ENCODE measurements around the gene GDF10. TPM values are rescaled to one million over a fixed set of nuclear protein-coding genes. Genes with fewer than 3 reads are reported as not detected.

Gene GDF10
- polyA plus RNA-seq, 1 donor from 2014 or later = 0.66 TPM

- Histone ChIP-seq H3K79me2 (replicated peaks; ENCODE audit: insufficient read depth, low read length) (no peaks in the 10 kb centered on the region), H3K36me3 (ENCODE audit: insufficient read depth, low read length) (no peaks in the 10 kb centered on the region), H4K20me1 (ENCODE audit: insufficient read depth) (no peaks in the 10 kb centered on the region), H3K9me2 (ENCODE audit: insufficient read depth, low read length) (no peaks in the 10 kb centered on the region), H2AFZ (ENCODE audit: low read depth, low read length) (no peak overlapping the region), H3F3A (ENCODE audit: insufficient read depth, low read length, poor library complexity, severe bottlenecking) (no peaks in the 10 kb centered on the region), H3K4me3 (ENCODE audit: low read length) (no peak overlapping the region), H3K9me3 (ENCODE audit: low read length) (peaks cover 5% of the 10 kb centered on the region), H3K4me2 (ENCODE audit: low read length) (no peak overlapping the region), H3K27ac (ENCODE audit: low read length) (no peak overlapping the region), H3K9ac (ENCODE audit: low read length) (no peak overlapping the region), H3K27me3 (ENCODE audit: insufficient read depth, low read depth, low read length) (no peaks in the 10 kb centered on the region)
- TF ChIP-seq SMC3 (conservative IDR thresholded peaks at IDR 0.05; ENCODE audit: poor library complexity) = no peak
- no peak for TF ChIP-seq EP300 (conservative IDR thresholded peaks at IDR 0.05; ENCODE audit: poor library complexity, severe bottlenecking)
These were observed 23.2 kb upstream of the GDF10 start for GRCh38 chr10:47276576-47277351.

- Histone ChIP-seq H3K9me2 (ENCODE audit: insufficient read depth, low read length) (no peaks in the 10 kb centered on the region), H3F3A (ENCODE audit: insufficient read depth, low read length, poor library complexity, severe bottlenecking) (no peaks in the 10 kb centered on the region), H3K27ac (ENCODE audit: low read length) (no peak overlapping the region), H2AFZ (ENCODE audit: low read depth, low read length) (no peak overlapping the region), H4K20me1 (ENCODE audit: insufficient read depth) (no peaks in the 10 kb centered on the region), H3K36me3 (ENCODE audit: insufficient read depth, low read length) (no peaks in the 10 kb centered on the region), H3K4me2 (ENCODE audit: low read length) (no peak overlapping the region), H3K4me3 (ENCODE audit: low read length) (no peak overlapping the region), H3K9ac (ENCODE audit: low read length) (no peak overlapping the region), H3K27me3 (ENCODE audit: insufficient read depth, low read depth, low read length) (no peaks in the 10 kb centered on the region), H3K9me3 (ENCODE audit: low read length) (peaks cover 5% of the 10 kb centered on the region), H3K79me2 (replicated peaks; ENCODE audit: insufficient read depth, low read length) (no peaks in the 10 kb centered on the region)
- TF ChIP-seq RAD21 (conservative IDR thresholded peaks at IDR 0.05) (no peak), EZH2 (IDR thresholded peaks at IDR 0.05; ENCODE audit: borderline replicate concordance, insufficient read depth, low read length, poor library complexity, severe bottlenecking) (no peak), CTCF (IDR thresholded peaks at IDR 0.05; ENCODE audit: poor library complexity, severe bottlenecking) (no peak), TAF1 (IDR thresholded peaks at IDR 0.05; ENCODE audit: low read depth) (no peak), SMC3 (conservative IDR thresholded peaks at IDR 0.05; ENCODE audit: poor library complexity) (no peak), REST (IDR thresholded peaks at IDR 0.05; ENCODE audit: borderline replicate concordance) (no peak), POLR2AphosphoS5 (IDR thresholded peaks at IDR 0.05) (no peak), EP300 (conservative IDR thresholded peaks at IDR 0.05; ENCODE audit: poor library complexity, severe bottlenecking) (no peak), MXI1 (conservative IDR thresholded peaks at IDR 0.05; ENCODE audit: poor library complexity, severe bottlenecking) (no peak)
These were observed 22.4 kb upstream of the GDF10 start for GRCh38 chr10:47277352-47278151.

All from neural cell (in vitro differentiated cells).